Liver (tissue), 9 donors: ENCODE data around the gene SMIM13. TPM values are rescaled to one million over a fixed set of nuclear protein-coding genes. Genes with fewer than 3 reads are reported as not detected.

Source experiments
- DNase-seq: peaks from one replicate; pipeline ENCODE4 v3.0.0-alpha.2; 2017; ENCODE audit warnings: low spot score
- H3K27ac ChIP-seq, 2 donors: one replicate each; pipeline ENCODE4 v1.7.0; 2013; ENCODE audit warnings: inconsistent platforms in 2 of 2, low read length in 2 of 2, control low read depth in 1 of 2, low read depth in 1 of 2, mild to moderate bottlenecking in 1 of 2
- H3K27me3 ChIP-seq, 4 donors: one replicate each; pipeline versions ENCODE4 v1.6.1 to v1.7.0; 2013; ENCODE audit warnings: low read length in 3 of 4, inconsistent platforms in 1 of 4, mild to moderate bottlenecking in 1 of 4, moderate library complexity in 1 of 4; ENCODE audit not compliant: control insufficient read depth in 4 of 4, insufficient read depth in 4 of 4
- H3K36me3 ChIP-seq, 4 donors: one replicate each; pipeline versions ENCODE4 v1.6.1 to v1.7.0; 2013; ENCODE audit warnings: low read length in 3 of 4, mild to moderate bottlenecking in 3 of 4, low read depth in 1 of 4, moderate library complexity in 1 of 4; ENCODE audit not compliant: control insufficient read depth in 4 of 4, insufficient read depth in 3 of 4
- H3K4me1 ChIP-seq, 4 donors: one replicate each; pipeline versions ENCODE4 v1.6.1 to v1.7.0; 2013; ENCODE audit warnings: low read length in 3 of 4, mild to moderate bottlenecking in 3 of 4, moderate library complexity in 1 of 4; ENCODE audit not compliant: control insufficient read depth in 4 of 4, insufficient read depth in 4 of 4
- H3K4me3 ChIP-seq, 3 donors: one replicate each; pipeline versions ENCODE4 v1.6.1 to v1.7.0; 2013; ENCODE audit warnings: low read length in 3 of 3, control low read depth in 1 of 3, low read depth in 1 of 3, mild to moderate bottlenecking in 1 of 3
- H3K9ac ChIP-seq, 2 donors: one replicate each; pipeline ENCODE4 v1.7.0; 2013; ENCODE audit warnings: low read length in 2 of 2, mild to moderate bottlenecking in 2 of 2, moderate library complexity in 2 of 2, control low read depth in 1 of 2, low read depth in 1 of 2
- H3K9me3 ChIP-seq, 4 donors: one replicate each; pipeline versions ENCODE4 v1.6.1 to v1.7.0; 2013; ENCODE audit warnings: low read length in 3 of 4; ENCODE audit not compliant: control insufficient read depth in 4 of 4
- CTCF ChIP-seq: fragments of 150-350 bp; IDR thresholded peaks from 2 replicates; pipeline ENCODE4 v1.5.1; 2017; ENCODE audit warnings: improper control_type of control experiment, low read depth, low read length; ENCODE audit not compliant: missing input control
- EGR1 ChIP-seq, 2 donors: IDR thresholded peaks; 2 replicates each; pipeline ENCODE4 v1.6.1; 2016 to 2018; ENCODE audit warnings: antibody characterized with exemption in 2 of 2, low read depth in 2 of 2
- FOXA1 ChIP-seq: IDR thresholded peaks from 2 replicates; pipeline ENCODE4 v1.6.1; 2016; ENCODE audit warnings: antibody characterized with exemption
- FOXA2 ChIP-seq: IDR thresholded peaks from 2 replicates; pipeline ENCODE4 v1.6.1; 2016; ENCODE audit warnings: antibody characterized with exemption
- HNF4A ChIP-seq, 2 donors: conservative IDR thresholded peaks; 2 replicates each; pipeline ENCODE4 v1.6.1; 2016; ENCODE audit warnings: antibody characterized with exemption in 2 of 2, mild to moderate bottlenecking in 2 of 2
- JUND ChIP-seq, 2 donors: IDR thresholded peaks; 2 replicates each; pipeline ENCODE4 v1.6.1; 2016; ENCODE audit warnings: antibody characterized with exemption in 2 of 2
- NR2F2 ChIP-seq: IDR thresholded peaks from 2 replicates; pipeline ENCODE4 v1.6.1; 2016; ENCODE audit warnings: antibody characterized with exemption
- RAD21 ChIP-seq, 2 donors: IDR thresholded peaks; 2 replicates each; pipeline ENCODE4 v1.6.1; 2016; ENCODE audit warnings: antibody characterized with exemption in 2 of 2, mild to moderate bottlenecking in 2 of 2
- RXRA ChIP-seq, 2 donors: IDR thresholded peaks; 2 replicates each; pipeline ENCODE4 v1.6.1; 2017 to 2018; ENCODE audit warnings: antibody characterized with exemption in 2 of 2, mild to moderate bottlenecking in 1 of 2
- SP1 ChIP-seq: IDR thresholded peaks from 2 replicates; pipeline ENCODE4 v1.6.1; 2018; ENCODE audit warnings: antibody characterized with exemption, mild to moderate bottlenecking
- TAF1 ChIP-seq: conservative IDR thresholded peaks from 2 replicates; pipeline ENCODE4 v1.6.1; 2016; ENCODE audit warnings: antibody characterized with exemption, mild to moderate bottlenecking
- YY1 ChIP-seq: IDR thresholded peaks from 2 replicates; pipeline ENCODE4 v1.6.1; 2016; ENCODE audit warnings: antibody characterized with exemption, mild to moderate bottlenecking
- WGBS: extraction: QIAGEN DNeasy Blood & Tissue Kit; methylation state at CpG from one replicate; pipeline ENCODE4 v1.1.7; 2013; 5-methylcytosine and 5-hydroxymethylcytosine counted together
- polyA plus RNA-seq, 2 donors: library from polyadenylated mRNA; stranded (reverse) in 1 of 2; unstranded in 1 of 2; fragments of 200-250 nt in 1 of 2; fragments of >200 nt in 1 of 2; fragmentation: Nextera tagmentation in 1 of 2; extraction: Ambion mirVana in 1 of 2; gene quantifications; one replicate each; pipeline versions ENCODE4 v1.2.1 to v1.2.3, GENCODE V29; 2013 to 2015
- total RNA-seq, 2 donors: library from RNA; depleted of rRNA; stranded (reverse); fragments of >200 nt; gene quantifications; one replicate each; pipeline ENCODE4 v1.2.3, GENCODE V29; 2014
- TF ChIP-seq, protein P1 (sequence below): IDR thresholded peaks from 2 replicates; pipeline ENCODE4 v1.6.1; 2016; ENCODE audit warnings: antibody characterized with exemption
- TF ChIP-seq, protein P2 (sequence below): IDR thresholded peaks from 2 replicates; pipeline ENCODE4 v1.6.1; 2016; ENCODE audit warnings: antibody characterized with exemption
- TF ChIP-seq, protein P3 (sequence below): IDR thresholded peaks from 2 replicates; pipeline ENCODE4 v1.6.1; 2016; ENCODE audit warnings: antibody characterized with exemption
- donor health status: healthy.
- donor health status: healthy.
- donor health status: healthy.
- donor health status: healthy.
- donor health status: healthy.

Gene SMIM13
- total and polyA plus RNA-seq, 4 donors, result 2.8 to 9.0 (median 5.8) TPM

DNA sequence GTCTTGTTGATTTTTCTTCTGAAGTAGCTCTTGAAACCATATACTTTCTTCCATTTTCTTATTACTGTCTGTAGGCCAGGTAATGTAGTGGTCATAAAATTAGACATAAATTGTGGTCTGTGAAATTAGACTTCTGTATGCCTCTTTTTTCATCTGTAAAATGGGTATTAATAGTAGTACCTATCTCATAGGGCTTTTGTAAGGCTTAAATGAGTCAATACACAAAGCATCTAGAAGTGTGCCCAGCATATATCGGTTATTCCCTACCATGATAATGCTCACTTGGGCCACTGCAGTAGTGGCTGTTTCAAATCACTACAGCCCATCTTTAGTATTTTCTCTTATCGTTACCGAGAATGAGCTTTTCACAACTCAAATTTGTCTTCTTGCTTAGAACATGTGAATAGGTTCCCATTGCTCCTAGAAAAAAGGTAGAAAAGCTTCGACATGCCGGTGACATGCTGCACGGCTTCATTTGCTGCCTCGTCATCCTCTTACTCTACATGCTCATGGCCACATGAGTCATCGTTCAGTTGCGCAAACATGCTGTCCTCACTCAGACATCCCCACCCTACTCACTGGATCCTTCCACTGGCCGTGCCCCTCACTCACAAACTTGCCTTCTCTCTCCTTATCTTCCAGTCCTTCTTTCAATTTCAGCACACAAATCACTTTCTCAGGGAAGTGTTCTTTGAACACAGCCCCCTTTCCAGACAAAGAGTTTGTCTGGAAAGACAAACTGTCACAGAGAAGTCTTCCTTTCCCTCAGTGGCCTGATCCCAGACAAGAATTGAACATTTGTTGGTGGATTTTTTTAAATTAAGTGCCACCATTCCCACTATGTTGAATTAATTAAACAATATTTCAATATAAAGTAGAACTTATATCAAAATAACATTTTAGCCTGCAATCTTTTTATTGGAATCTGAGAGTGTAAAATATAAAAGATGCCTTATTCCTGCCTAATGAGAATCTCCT is 50.0 kb downstream of the SMIM13 start:
- Histone ChIP-seq H3K36me3 (no peaks in the 10 kb centered on the region), H3K9me3 (no peaks in the 10 kb centered on the region), H3K4me3 (no peak overlapping the region), H3K27me3 (no peaks in the 10 kb centered on the region), H3K27ac (no peak overlapping the region), H3K4me1 (no peaks in the 10 kb centered on the region), H3K9ac (no peak overlapping the region)
- TF ChIP-seq JUND (IDR thresholded peaks at IDR 0.05) (peak; percentile 65 to 70), RXRA (IDR thresholded peaks at IDR 0.05) (no peak), YY1 (no peak)
- TF ChIP-seq, protein P1, sequence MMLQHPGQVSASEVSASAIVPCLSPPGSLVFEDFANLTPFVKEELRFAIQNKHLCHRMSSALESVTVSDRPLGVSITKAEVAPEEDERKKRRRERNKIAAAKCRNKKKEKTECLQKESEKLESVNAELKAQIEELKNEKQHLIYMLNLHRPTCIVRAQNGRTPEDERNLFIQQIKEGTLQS, result peak; percentile 57
- no peak for DNase-seq
- WGBS, result 84% methylated on average over 10 of the region's 10 CpGs

DNA sequence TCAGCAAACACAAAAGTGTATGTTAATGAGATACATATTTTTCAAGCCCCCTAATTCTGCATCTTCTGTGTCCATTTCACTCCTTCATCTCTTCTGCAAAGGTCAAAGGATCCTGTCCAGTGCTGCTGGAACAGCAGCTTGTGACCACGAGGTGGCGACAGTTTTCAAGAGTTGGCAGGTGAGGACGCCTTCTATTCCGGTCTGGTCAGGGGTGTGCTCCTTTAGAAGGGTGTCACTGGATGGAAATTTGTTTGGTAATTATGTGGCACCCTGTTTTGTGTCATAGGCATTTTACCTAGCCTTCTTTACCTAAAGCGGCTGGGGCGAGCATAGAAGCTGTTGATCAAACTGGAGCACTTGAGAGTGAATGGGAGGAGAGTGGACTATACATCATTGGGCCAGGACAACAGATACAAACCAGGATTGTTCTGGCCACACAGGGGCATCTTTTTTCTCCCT is 50.8 kb downstream of the SMIM13 start:
- no peak overlapping the region for H3K4me3 ChIP-seq
- peak; percentile 71 for DNase-seq
- H3K4me1 ChIP-seq, result no peaks in the 10 kb centered on the region
- 17% methylated on average over 6 of the region's 6 CpGs for WGBS
- no peaks in the 10 kb centered on the region for H3K36me3 ChIP-seq
- TF ChIP-seq CTCF (peak; percentile 93), FOXA2 (no peak), NR2F2 (peak; percentile 86), SP1 (no peak), RXRA (IDR thresholded peaks at IDR 0.05) (peak in 1 of 2 donors; percentile 50), HNF4A (conservative IDR thresholded peaks at IDR 0.05) (no peak), FOXA1 (no peak), RAD21 (IDR thresholded peaks at IDR 0.05) (peak; percentile 99), EGR1 (IDR thresholded peaks at IDR 0.05; ENCODE audit: low read depth in 2 of 2) (no peak), TAF1 (no peak)
- TF ChIP-seq, protein P2, sequence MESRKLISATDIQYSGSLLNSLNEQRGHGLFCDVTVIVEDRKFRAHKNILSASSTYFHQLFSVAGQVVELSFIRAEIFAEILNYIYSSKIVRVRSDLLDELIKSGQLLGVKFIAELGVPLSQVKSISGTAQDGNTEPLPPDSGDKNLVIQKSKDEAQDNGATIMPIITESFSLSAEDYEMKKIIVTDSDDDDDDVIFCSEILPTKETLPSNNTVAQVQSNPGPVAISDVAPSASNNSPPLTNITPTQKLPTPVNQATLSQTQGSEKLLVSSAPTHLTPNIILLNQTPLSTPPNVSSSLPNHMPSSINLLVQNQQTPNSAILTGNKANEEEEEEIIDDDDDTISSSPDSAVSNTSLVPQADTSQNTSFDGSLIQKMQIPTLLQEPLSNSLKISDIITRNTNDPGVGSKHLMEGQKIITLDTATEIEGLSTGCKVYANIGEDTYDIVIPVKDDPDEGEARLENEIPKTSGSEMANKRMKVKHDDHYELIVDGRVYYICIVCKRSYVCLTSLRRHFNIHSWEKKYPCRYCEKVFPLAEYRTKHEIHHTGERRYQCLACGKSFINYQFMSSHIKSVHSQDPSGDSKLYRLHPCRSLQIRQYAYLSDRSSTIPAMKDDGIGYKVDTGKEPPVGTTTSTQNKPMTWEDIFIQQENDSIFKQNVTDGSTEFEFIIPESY, result no peak
- TF ChIP-seq, protein P3, sequence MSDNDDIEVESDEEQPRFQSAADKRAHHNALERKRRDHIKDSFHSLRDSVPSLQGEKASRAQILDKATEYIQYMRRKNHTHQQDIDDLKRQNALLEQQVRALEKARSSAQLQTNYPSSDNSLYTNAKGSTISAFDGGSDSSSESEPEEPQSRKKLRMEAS, result no peak
- no peaks in the 10 kb centered on the region for H3K9me3 ChIP-seq
- no peak overlapping the region for H3K27ac ChIP-seq
- no peak overlapping the region for H3K9ac ChIP-seq
- H3K27me3 ChIP-seq, result no peaks in the 10 kb centered on the region
